Type B pancreatic cell (in vitro differentiated cells): Measurements from ENCODE around the gene MAP2K1. TPM values are rescaled to one million over a fixed set of nuclear protein-coding genes. Genes with fewer than 3 reads are reported as not detected.

Experiments
- DNase-seq: peaks from one replicate; pipeline ENCODE4 v3.0.0; 2021; ENCODE audit warnings: mixed read lengths; ENCODE audit not compliant: unreplicated experiment; ENCODE audit errors: extremely low spot score
- H3K27ac Mint-ChIP-seq: 2 replicates; pipeline ENCODE4 v1.8.0; 2021; ENCODE audit warnings: mild to moderate bottlenecking, mixed read lengths
- H3K27me3 Mint-ChIP-seq: 2 replicates; pipeline ENCODE4 v1.8.0; 2021; ENCODE audit warnings: mixed read lengths
- H3K36me3 Mint-ChIP-seq: 2 replicates; pipeline ENCODE4 v1.8.0; 2021; ENCODE audit warnings: mixed read lengths
- H3K4me1 Mint-ChIP-seq: one replicate; pipeline ENCODE4 v1.8.0; 2021; ENCODE audit warnings: mixed read lengths; ENCODE audit not compliant: unreplicated experiment
- H3K4me3 Mint-ChIP-seq: 2 replicates; pipeline ENCODE4 v1.8.0; 2021; ENCODE audit warnings: mild to moderate bottlenecking, mixed read lengths
- H3K9me3 Mint-ChIP-seq: 2 replicates; pipeline ENCODE4 v1.8.0; 2021; ENCODE audit warnings: mixed read lengths
- total RNA-seq: library from RNA; stranded (reverse); gene quantifications from 2 replicates; pipeline ENCODE4 v1.2.1, GENCODE V29; 2021; ENCODE audit warnings: low replicate concordance
- TF ChIP-seq, protein P1 (sequence below): fragments of 200-600 bp; sonication (generic); conservative IDR thresholded peaks from 2 replicates; pipeline ENCODE4 v1.5.0; 2021; ENCODE audit warnings: antibody characterized with exemption, mild to moderate bottlenecking

The MAP2K1 gene
- total RNA-seq, 1 donor from 2014 or later = 33.8 TPM

- Mint-ChIP-seq H3K4me3 (no peak overlapping the region), H3K27me3 (no peaks in the 10 kb centered on the region), H3K4me1 (peaks cover 33% of the 10 kb centered on the region), H3K36me3 (peaks cover 10% of the 10 kb centered on the region), H3K27ac (no peak overlapping the region), H3K9me3 (no peaks in the 10 kb centered on the region)
- TF ChIP-seq, protein P1, sequence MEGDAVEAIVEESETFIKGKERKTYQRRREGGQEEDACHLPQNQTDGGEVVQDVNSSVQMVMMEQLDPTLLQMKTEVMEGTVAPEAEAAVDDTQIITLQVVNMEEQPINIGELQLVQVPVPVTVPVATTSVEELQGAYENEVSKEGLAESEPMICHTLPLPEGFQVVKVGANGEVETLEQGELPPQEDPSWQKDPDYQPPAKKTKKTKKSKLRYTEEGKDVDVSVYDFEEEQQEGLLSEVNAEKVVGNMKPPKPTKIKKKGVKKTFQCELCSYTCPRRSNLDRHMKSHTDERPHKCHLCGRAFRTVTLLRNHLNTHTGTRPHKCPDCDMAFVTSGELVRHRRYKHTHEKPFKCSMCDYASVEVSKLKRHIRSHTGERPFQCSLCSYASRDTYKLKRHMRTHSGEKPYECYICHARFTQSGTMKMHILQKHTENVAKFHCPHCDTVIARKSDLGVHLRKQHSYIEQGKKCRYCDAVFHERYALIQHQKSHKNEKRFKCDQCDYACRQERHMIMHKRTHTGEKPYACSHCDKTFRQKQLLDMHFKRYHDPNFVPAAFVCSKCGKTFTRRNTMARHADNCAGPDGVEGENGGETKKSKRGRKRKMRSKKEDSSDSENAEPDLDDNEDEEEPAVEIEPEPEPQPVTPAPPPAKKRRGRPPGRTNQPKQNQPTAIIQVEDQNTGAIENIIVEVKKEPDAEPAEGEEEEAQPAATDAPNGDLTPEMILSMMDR = peak; percentile 27
- no peak for DNase-seq
Observed at GRCh38 chr15:66401130-66402021, 14.7 kb downstream of the MAP2K1 start.

DNA sequence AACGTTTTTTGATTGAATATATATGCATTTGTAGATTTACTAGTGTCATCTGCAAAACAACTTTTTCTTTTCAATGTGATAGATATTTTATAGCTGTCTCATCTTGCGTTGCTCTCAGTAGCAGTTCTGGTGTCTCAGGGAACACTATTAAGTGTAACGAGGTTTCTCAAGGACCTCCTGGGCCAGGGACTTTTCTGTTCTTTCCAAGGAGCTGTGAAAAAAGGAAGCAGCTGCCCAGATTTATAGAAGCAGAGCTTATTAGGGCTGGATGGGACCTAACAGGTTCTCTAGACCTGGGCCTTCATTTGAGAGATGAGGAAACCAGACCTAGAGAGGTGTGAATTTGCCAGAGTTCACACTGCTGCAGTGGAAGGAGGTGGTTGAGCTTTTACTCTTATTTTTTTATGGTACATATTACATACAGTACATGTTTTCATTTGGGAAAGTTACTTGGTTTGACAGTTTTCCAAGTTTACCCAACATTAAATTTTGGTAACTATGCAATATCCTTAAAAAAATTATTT lies 16.1 kb downstream of the MAP2K1 start:
- Mint-ChIP-seq H3K9me3 (no peaks in the 10 kb centered on the region), H3K4me3 (no peak overlapping the region), H3K36me3 (peaks cover 4% of the 10 kb centered on the region), H3K27me3 (no peaks in the 10 kb centered on the region), H3K27ac (no peak overlapping the region), H3K4me1 (peaks cover 35% of the 10 kb centered on the region)
- DNase-seq = no peak
- TF ChIP-seq, protein P1 = no peak

DNA sequence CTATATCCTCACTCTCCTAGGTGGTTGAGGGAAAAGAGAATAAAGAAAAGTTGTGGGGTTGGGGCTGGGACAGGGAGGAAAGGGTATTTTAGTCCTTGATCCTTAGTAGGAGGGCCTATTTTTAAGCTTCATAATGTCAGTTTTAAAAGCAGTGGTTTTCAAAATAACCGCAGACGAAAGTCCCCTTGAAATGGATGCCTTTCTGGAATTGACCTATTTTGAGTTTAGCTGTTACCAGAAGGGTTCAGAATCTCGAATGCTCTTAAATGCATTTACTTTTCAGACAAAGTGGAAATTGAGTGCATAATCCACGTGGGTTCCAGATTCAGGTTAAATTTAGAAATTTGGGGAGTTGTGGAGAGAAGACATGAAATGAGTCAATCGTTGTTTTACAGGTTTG lies 16.6 kb downstream of the MAP2K1 start:
- Mint-ChIP-seq H3K27ac (no peak overlapping the region), H3K36me3 (peaks cover 4% of the 10 kb centered on the region), H3K9me3 (no peaks in the 10 kb centered on the region), H3K27me3 (no peaks in the 10 kb centered on the region), H3K4me3 (no peak overlapping the region), H3K4me1 (peaks cover 35% of the 10 kb centered on the region)
- TF ChIP-seq, protein P1 = no peak
- no peak for DNase-seq

DNA sequence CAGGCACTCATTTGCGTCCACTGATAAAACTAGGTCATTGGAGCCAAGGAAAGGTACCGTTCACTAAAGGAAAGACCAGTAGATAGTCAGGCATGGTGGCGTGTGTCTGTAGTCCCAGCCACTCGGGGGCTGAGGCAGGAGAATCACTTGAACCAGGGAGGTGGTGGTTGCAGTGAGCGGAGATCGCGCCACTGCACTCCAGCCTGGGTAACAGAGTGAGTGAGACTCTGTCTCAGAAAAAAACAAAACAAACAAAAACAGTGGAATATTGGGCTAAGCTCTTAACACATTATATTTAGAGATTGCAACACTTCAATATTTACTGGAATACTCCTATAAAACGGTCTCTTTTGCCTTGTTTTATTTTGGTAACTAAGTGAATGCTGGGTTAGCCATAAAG lies 17.4 kb downstream of the MAP2K1 start:
- H3K9me3 Mint-ChIP-seq = no peaks in the 10 kb centered on the region
- H3K27ac Mint-ChIP-seq = no peak overlapping the region
- no peaks in the 10 kb centered on the region for H3K27me3 Mint-ChIP-seq
- TF ChIP-seq, protein P1 = no peak
- peaks cover 42% of the 10 kb centered on the region for H3K4me1 Mint-ChIP-seq
- no peak for DNase-seq
- H3K4me3 Mint-ChIP-seq = no peak overlapping the region
- peaks cover 4% of the 10 kb centered on the region for H3K36me3 Mint-ChIP-seq

DNA sequence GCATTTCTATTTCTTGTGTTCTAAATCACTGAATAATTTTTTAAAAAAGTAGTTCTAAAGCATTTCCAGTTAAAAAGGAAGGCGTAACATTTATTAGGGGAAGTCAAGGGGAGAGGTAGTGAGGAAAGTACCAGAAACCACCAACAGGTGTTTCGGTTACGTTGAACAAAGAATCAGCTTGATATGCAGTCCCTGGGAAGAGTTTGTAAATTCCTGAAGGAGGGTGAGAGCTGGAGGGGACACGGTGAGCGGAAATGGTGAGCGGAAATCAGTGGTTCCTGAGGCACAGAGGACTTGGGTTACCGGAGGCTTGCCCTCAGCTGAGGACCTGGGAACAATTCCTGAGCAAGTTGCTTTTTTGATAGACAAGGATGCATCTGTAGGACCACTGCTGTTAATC lies 17.8 kb downstream of the MAP2K1 start:
- peaks cover 4% of the 10 kb centered on the region for H3K36me3 Mint-ChIP-seq
- DNase-seq = no peak
- peaks cover 46% of the 10 kb centered on the region for H3K4me1 Mint-ChIP-seq
- no peaks in the 10 kb centered on the region for H3K27me3 Mint-ChIP-seq
- TF ChIP-seq, protein P1 = peak; percentile 60
- no peak overlapping the region for H3K4me3 Mint-ChIP-seq
- no peak overlapping the region for H3K27ac Mint-ChIP-seq
- no peaks in the 10 kb centered on the region for H3K9me3 Mint-ChIP-seq
